Ovary (tissue), 9 donors: Measurements from ENCODE around the gene IQSEC1. TPM values are rescaled to one million over a fixed set of nuclear protein-coding genes. Genes with fewer than 3 reads are reported as not detected.

Experiments
- DNase-seq, 5 donors: peaks; one replicate each; pipeline ENCODE4 v3.0.0-alpha.2; 2019 to 2020
- H3K27ac ChIP-seq, 2 donors: fragments of 200-600 bp; one replicate each; pipeline versions ENCODE4 v1.5.1 to v1.8.0; 2019 to 2022
- H3K27me3 ChIP-seq: fragments of 200-600 bp; one replicate; pipeline ENCODE4 v1.8.0; 2022
- H3K36me3 ChIP-seq: fragments of 200-600 bp; sonication (generic); one replicate; pipeline ENCODE4 v1.5.1; 2019
- H3K4me1 ChIP-seq: one replicate; pipeline ENCODE4 v1.8.1; 2013; ENCODE audit warnings: mild to moderate bottlenecking, moderate library complexity; ENCODE audit not compliant: insufficient read depth
- H3K4me3 ChIP-seq: fragments of 200-600 bp; sonication (generic); one replicate; pipeline ENCODE4 v1.5.1; 2017
- H3K9me3 ChIP-seq, 2 donors: fragments of 200-600 bp in 1 of 2; sonication (generic) in 1 of 2; one replicate each; pipeline versions ENCODE4 v1.5.1 to v1.8.1; 2013 to 2019; ENCODE audit warnings: mild to moderate bottlenecking in 1 of 2, moderate library complexity in 1 of 2
- EP300 ChIP-seq: sonication (generic); formaldehyde crosslinking; IDR thresholded peaks from one replicate; pipeline ENCODE4 v1.6.1; 2017; ENCODE audit warnings: antibody characterized with exemption
- POLR2A ChIP-seq: fragments of 450-650 bp; IDR thresholded peaks from one replicate; pipeline ENCODE4 v1.6.1; 2017; ENCODE audit warnings: antibody characterized with exemption, mild to moderate bottlenecking, moderate library complexity
- WGBS, 3 donors: extraction: QIAGEN DNeasy Blood & Tissue Kit in 1 of 3; methylation state at CpG; one replicate each; pipeline versions ENCODE4 v1.1.5 to v1.1.7; 2013 to 2017; 5-methylcytosine and 5-hydroxymethylcytosine counted together
- intact Hi-C, 4 donors: fragments of 100-400 bp; cut with DNase I; formaldehyde crosslinking; loops; one replicate each; pipeline versions ENCODE4 v1.11.0 to v1.15.1; 2022 to 2023
- polyA plus RNA-seq, 2 donors: library from polyadenylated mRNA; stranded (reverse); fragments of 200-250 nt in 1 of 2; fragments of 350-450 nt in 1 of 2; fragmentation: Illumina TruSeq in 1 of 2; extraction: RNeasy Lipid Tissue Mini Kit (QIAGEN cat#74804) in 1 of 2; gene quantifications; one replicate each; pipeline ENCODE4 v1.2.3, GENCODE V29; 2013 to 2014
- total RNA-seq, 7 donors: library from RNA; depleted of rRNA in 2 of 7; stranded (reverse); fragments of >200 nt in 2 of 7; fragmentation: NEBNext Ultra II Directional in 3 of 7; extraction: Animal tissue kit (Norgen Biotek cat#: 25700) in 3 of 7; gene quantifications; one replicate each; pipeline versions ENCODE4 v1.1.0 to v1.2.4, GENCODE V29; 2016 to 2023
- TF ChIP-seq, protein P1 (sequence below), 3 donors: fragments of 450-650 bp in 2 of 3; fragments of 200-600 bp in 1 of 3; IDR thresholded peaks; one replicate each; pipeline versions ENCODE4 v1.5.1 to v1.8.0; 2016 to 2022; ENCODE audit warnings: antibody characterized with exemption in 3 of 3, mild to moderate bottlenecking in 1 of 3
- donor health status: DM: no; HTN: no; CAD: no; lungs with moderate emphysema.
- donor health status: DM: no; HTN: no; CAD: no.
- donor health status: Bipolar disorder and iron deficiency.
- donor health status: DM: yes; HTN: yes; CAD: no.
- donor health status: DM: no; HTN: no; CAD: no.
- donor health status: DM: yes; HTN: yes; CAD: no.

The IQSEC1 gene
- total and polyA plus RNA-seq, 9 donors = 20.9 to 55.4 (median 45.1) TPM

DNA sequence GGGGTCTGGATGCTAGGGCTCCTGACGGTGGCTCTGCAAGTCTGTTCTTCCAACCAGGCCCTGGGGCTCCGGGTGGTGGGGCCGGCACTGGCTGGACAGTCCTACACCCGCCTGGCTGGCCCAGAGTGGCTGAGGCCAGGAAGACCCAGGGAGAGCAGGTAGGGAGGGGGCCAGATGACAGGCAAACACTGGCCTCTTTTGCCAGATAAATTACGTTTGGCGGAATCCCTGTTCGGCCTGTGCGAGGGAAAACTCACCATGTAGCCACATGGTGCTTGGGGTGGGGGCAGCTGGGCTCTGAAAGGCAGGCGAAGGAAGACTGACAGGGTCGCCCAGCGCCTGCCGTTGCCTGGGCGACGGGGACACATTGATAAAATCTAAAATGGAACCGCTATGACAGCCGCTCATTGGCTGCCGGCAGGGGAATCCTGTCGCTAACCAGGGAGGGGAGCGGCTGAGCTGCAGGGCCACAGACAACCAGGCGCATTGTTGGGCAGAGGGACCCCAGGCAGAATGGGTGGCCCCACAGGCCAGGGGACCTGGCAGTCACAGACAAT, 30.4 kb downstream of the IQSEC1 start:
- TF ChIP-seq, protein P1, sequence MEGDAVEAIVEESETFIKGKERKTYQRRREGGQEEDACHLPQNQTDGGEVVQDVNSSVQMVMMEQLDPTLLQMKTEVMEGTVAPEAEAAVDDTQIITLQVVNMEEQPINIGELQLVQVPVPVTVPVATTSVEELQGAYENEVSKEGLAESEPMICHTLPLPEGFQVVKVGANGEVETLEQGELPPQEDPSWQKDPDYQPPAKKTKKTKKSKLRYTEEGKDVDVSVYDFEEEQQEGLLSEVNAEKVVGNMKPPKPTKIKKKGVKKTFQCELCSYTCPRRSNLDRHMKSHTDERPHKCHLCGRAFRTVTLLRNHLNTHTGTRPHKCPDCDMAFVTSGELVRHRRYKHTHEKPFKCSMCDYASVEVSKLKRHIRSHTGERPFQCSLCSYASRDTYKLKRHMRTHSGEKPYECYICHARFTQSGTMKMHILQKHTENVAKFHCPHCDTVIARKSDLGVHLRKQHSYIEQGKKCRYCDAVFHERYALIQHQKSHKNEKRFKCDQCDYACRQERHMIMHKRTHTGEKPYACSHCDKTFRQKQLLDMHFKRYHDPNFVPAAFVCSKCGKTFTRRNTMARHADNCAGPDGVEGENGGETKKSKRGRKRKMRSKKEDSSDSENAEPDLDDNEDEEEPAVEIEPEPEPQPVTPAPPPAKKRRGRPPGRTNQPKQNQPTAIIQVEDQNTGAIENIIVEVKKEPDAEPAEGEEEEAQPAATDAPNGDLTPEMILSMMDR (IDR thresholded peaks at IDR 0.05) = no peak
- TF ChIP-seq POLR2A (no peak), EP300 (no peak)
- intact Hi-C loops = no loop called here
- H3K9me3 ChIP-seq = no peaks in the 10 kb centered on the region
- no peaks in the 10 kb centered on the region for H3K36me3 ChIP-seq
- no peaks in the 10 kb centered on the region for H3K27me3 ChIP-seq
- H3K27ac ChIP-seq = peak overlapping the region in 1 of 2 donors; percentile 1
- no peak overlapping the region for H3K4me3 ChIP-seq
- no peak for DNase-seq
- WGBS, 3 donors = 79 to 86% (median 84%) methylated on average over 19 to 20 of the region's 20 CpGs
- peaks cover 5% of the 10 kb centered on the region for H3K4me1 ChIP-seq

DNA sequence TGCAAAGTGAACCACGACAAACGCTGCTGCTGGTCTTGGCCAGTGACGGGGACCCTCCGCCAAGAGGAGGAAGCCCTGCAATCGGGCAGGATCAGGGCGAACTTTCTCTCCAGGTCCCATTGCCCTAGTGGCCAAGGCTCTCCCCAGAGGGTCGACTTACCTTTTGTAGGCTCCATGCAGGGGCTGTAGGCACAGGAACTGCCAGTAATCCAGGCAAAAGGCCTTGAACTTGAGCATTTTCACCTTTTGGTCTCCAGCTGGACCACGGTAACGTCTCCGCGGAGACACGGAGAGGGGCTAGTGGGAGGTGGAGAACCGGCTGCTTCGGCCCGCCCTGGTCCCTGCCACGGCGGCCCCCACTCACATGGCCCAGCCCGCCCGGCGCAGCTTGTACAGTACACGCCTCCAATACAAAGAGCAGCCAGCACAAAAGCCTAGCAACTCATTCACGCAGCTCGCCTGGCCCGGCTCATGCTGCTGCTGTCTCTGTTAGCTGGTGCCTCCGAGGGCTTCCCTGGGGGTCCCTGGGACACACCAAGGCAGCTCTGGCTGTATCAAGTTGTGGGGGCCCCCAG, 31.0 kb downstream of the IQSEC1 start:
- DNase-seq = peak in 3 of 5 donors; percentile 36 to 71 (median 53)
- Histone ChIP-seq H3K27me3 (no peaks in the 10 kb centered on the region), H3K36me3 (no peaks in the 10 kb centered on the region), H3K27ac (peak overlapping the region in 1 of 2 donors; percentile 1), H3K4me1 (peaks cover 5% of the 10 kb centered on the region), H3K4me3 (no peak overlapping the region), H3K9me3 (no peaks in the 10 kb centered on the region)
- TF ChIP-seq EP300 (no peak), POLR2A (no peak)
- TF ChIP-seq, protein P1 (IDR thresholded peaks at IDR 0.05) = no peak
- intact Hi-C loops = no loop called here
- WGBS, 3 donors = 22 to 38% (median 29%) methylated on average over 23 to 25 of the region's 25 CpGs

DNA sequence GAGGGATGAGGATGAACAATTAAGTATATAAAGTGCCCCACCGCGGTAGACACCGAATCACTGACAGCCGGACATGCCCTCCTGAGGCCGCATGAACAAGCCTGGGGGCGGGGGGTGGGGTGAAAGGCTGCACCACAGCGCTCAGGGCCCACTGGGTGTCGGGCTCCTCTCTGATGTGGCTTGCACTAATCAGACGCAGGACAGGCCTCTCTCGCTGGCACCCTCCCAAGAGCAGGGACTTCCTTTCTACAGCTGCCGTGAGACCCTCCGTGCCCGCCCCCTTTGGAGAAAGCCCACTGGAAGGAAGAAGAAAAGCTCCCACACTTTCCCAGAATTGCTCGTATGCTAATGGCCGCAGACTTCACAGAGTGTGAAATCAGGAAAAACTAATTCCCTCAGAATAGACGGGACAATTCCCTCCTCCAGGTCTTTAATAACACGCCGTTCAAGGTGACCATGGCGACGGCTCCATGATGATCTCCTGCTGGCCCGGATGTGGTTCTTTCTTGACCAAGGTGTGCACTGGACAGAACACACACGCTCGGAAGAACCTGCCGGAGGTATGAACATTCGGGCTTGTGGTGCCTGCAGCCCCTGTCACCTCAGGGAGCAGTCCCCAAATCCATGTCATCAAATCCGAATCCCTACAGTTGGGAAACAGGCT, 32.0 kb downstream of the IQSEC1 start:
- H3K4me1 ChIP-seq = peaks cover 5% of the 10 kb centered on the region
- TF ChIP-seq POLR2A (no peak), EP300 (no peak)
- TF ChIP-seq, protein P1 (IDR thresholded peaks at IDR 0.05) = no peak
- WGBS, 3 donors = 87 to 91% (median 88%) methylated on average over 25 to 26 of the region's 26 CpGs
- H3K36me3 ChIP-seq = no peaks in the 10 kb centered on the region
- no peak overlapping the region for H3K27ac ChIP-seq
- DNase-seq = no peak
- intact Hi-C loops = no loop called here
- H3K9me3 ChIP-seq = no peaks in the 10 kb centered on the region
- H3K4me3 ChIP-seq = no peak overlapping the region
- no peaks in the 10 kb centered on the region for H3K27me3 ChIP-seq

DNA sequence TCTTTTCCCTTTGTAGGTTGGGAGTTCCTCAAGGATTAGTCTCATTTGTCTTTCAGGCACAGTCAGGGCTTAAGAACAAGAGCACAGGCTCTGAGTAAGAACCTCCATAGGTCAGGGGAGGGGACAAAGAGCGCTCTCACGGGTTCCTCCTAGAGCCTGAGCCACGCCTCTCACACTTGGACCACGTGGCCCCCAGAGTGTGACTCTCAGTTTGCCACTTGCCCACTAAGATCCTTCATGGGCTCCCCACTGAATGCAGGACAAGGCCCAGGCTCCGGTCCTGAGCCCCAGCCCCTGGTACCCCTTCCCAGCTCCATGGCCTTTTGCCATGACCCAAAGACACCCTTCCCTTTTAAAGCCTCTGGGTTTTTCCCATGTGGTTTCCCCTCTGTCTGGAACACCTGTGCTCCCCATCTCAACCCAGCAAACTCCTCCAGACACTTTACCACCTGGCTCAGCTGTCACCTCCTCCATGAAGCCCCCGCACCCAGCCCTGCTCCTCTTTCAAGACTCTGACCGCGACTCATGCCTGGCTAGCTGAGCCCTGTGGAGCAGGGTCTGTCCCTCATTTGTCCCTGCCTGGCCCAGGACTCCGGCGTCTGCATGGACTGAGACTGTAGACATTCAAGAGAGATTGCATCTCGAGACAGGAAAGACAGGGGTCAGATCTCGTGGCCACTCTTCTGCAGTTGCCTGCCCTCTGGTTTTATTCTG, 32.7 kb downstream of the IQSEC1 start:
- intact Hi-C loops = no loop called here
- TF ChIP-seq EP300 (no peak), POLR2A (no peak)
- TF ChIP-seq, protein P1 (IDR thresholded peaks at IDR 0.05) = no peak
- peaks cover 5% of the 10 kb centered on the region for H3K4me1 ChIP-seq
- H3K27me3 ChIP-seq = no peaks in the 10 kb centered on the region
- H3K36me3 ChIP-seq = no peaks in the 10 kb centered on the region
- no peak for DNase-seq
- H3K27ac ChIP-seq = no peak overlapping the region
- WGBS, 3 donors = 87 to 90% (median 89%) methylated on average over 12 of the region's 12 CpGs
- no peaks in the 10 kb centered on the region for H3K9me3 ChIP-seq
- no peak overlapping the region for H3K4me3 ChIP-seq
